CD1c-positive myeloid dendritic cell (primary cell): ENCODE results near the gene HOXC6.
"Not testable (repeated sequence)": the region's sequence is repeated elsewhere in the genome, so short reads cannot be mapped to it uniquely, and the experiment has no call there.

Experiments used
- DNase-seq: peaks from one replicate; pipeline ENCODE4 v3.0.0-alpha.2; 2016; ENCODE audit errors: extremely low spot score

HOXC6 gene

GRCh38 chr12:54054742-54055194 is 26.5 kb downstream of the HOXC6 start:
- no peak for DNase-seq

GRCh38 chr12:54055552-54055951 is 27.3 kb downstream of the HOXC6 start:
- DNase-seq, result no peak

- DNase-seq, result no peak
Observed at GRCh38 chr12:54056110-54056509, 27.9 kb downstream of the HOXC6 start.

- DNase-seq, result no peak
Observed at GRCh38 chr12:54058128-54058768, 30.0 kb downstream of the HOXC6 start.

GRCh38 chr12:54059668-54060067 is 31.4 kb downstream of the HOXC6 start:
- DNase-seq, result no peak

GRCh38 chr12:54060174-54060974 is 32.1 kb downstream of the HOXC6 start:
- no peak for DNase-seq

GRCh38 chr12:54060975-54061778 is 32.9 kb downstream of the HOXC6 start:
- no peak for DNase-seq

GRCh38 chr12:54065677-54066076 is 37.4 kb downstream of the HOXC6 start:
- no peak for DNase-seq

GRCh38 chr12:54066408-54066807 is 38.2 kb downstream of the HOXC6 start:
- DNase-seq, result no peak

GRCh38 chr12:54068418-54069070 is 40.3 kb downstream of the HOXC6 start:
- DNase-seq, result no peak

- DNase-seq, result no peak
Observed at GRCh38 chr12:54071942-54072341, 43.7 kb downstream of the HOXC6 start.

GRCh38 chr12:54074308-54074707 is 46.1 kb downstream of the HOXC6 start:
- DNase-seq, result no peak

GRCh38 chr12:54075409-54075808 is 47.2 kb downstream of the HOXC6 start:
- no peak for DNase-seq

GRCh38 chr12:54075974-54076373 is 47.7 kb downstream of the HOXC6 start:
- no peak for DNase-seq

- DNase-seq, result not testable (repeated sequence)
Observed at GRCh38 chr12:54077843-54078242, 49.6 kb downstream of the HOXC6 start.

GRCh38 chr12:54079115-54079514 is 50.9 kb downstream of the HOXC6 start:
- DNase-seq, result not testable (repeated sequence)
